GM21515 (cell line): ENCODE results near the gene PLA2G2C.

Experiments used
- ATAC-seq: cut with Tn5 transposase; IDR thresholded peaks from one replicate; pipeline ENCODE4 v1.9.1; 2021; ENCODE audit not compliant: unreplicated experiment

PLA2G2C gene

GRCh38 chr1:20209471-20209870, 23.2 kb upstream of the PLA2G2C start:
- no peak for ATAC-seq

GRCh38 chr1:20207546-20207945, 21.2 kb upstream of the PLA2G2C start:
- no peak for ATAC-seq

GRCh38 chr1:20202166-20202565, 15.8 kb upstream of the PLA2G2C start:
- no peak for ATAC-seq

- no peak for ATAC-seq
These were observed 14.6 kb upstream of the PLA2G2C start for GRCh38 chr1:20200966-20201365.

GRCh38 chr1:20199840-20200239, 13.5 kb upstream of the PLA2G2C start:
- no peak for ATAC-seq

- ATAC-seq = no peak
These were observed 13.1 kb upstream of the PLA2G2C start for GRCh38 chr1:20199403-20199802.

- no peak for ATAC-seq
These were observed 12.6 kb upstream of the PLA2G2C start for GRCh38 chr1:20198918-20199317.

GRCh38 chr1:20198296-20198695, 12.0 kb upstream of the PLA2G2C start:
- no peak for ATAC-seq

GRCh38 chr1:20197329-20197791, 11.0 kb upstream of the PLA2G2C start:
- no peak for ATAC-seq

GRCh38 chr1:20195462-20195780, 9.1 kb upstream of the PLA2G2C start:
- ATAC-seq = no peak

- no peak for ATAC-seq
These were observed 8.6 kb upstream of the PLA2G2C start for GRCh38 chr1:20194757-20195461.

- ATAC-seq = no peak
These were observed 7.9 kb upstream of the PLA2G2C start for GRCh38 chr1:20194224-20194623.

GRCh38 chr1:20192871-20193411, 6.6 kb upstream of the PLA2G2C start:
- no peak for ATAC-seq

- no peak for ATAC-seq
These were observed 6.0 kb upstream of the PLA2G2C start for GRCh38 chr1:20192364-20192763.

- ATAC-seq = no peak
These were observed 5.0 kb upstream of the PLA2G2C start for GRCh38 chr1:20191266-20191825.

GRCh38 chr1:20190256-20191160, 4.2 kb upstream of the PLA2G2C start:
- ATAC-seq = no peak

GRCh38 chr1:20189664-20190063, 3.3 kb upstream of the PLA2G2C start:
- no peak for ATAC-seq

GRCh38 chr1:20188455-20188817, 2.1 kb upstream of the PLA2G2C start:
- no peak for ATAC-seq

- no peak for ATAC-seq
These were observed 1.6 kb upstream of the PLA2G2C start for GRCh38 chr1:20187813-20188454.

GRCh38 chr1:20187103-20187812, 940 bp upstream of the PLA2G2C start:
- no peak for ATAC-seq
